GM23338 (cell line): ENCODE data around the gene SERPINA9. TPM values are rescaled to one million over a fixed set of nuclear protein-coding genes. Genes with fewer than 3 reads are reported as not detected.

Experiments used
- CREB1 ChIP-seq: fragments of 250-450 bp; sonication (Bioruptor Pico); IDR thresholded peaks from 2 replicates; pipeline ENCODE4 v1.5.0; 2020; ENCODE audit warnings: low read depth, mild to moderate bottlenecking, moderate library complexity
- ETS1 ChIP-seq: IDR thresholded peaks from 2 replicates; pipeline ENCODE4 v1.6.1; 2016; ENCODE audit warnings: antibody characterized with exemption
- EZH2 ChIP-seq: fragments of 200-600 bp; sonication (generic); IDR thresholded peaks from one replicate; pipeline ENCODE4 v1.8.0; 2017; ENCODE audit warnings: antibody characterized with exemption, mild to moderate bottlenecking, low read depth; ENCODE audit not compliant: unreplicated experiment
- EZH2phosphoT487 ChIP-seq: fragments of 200-600 bp; sonication (generic); IDR thresholded peaks from one replicate; pipeline ENCODE4 v1.8.1; 2018; ENCODE audit warnings: antibody characterized with exemption; ENCODE audit not compliant: unreplicated experiment
- JUNB ChIP-seq: IDR thresholded peaks from one replicate; pipeline ENCODE4 v1.6.1; 2016; ENCODE audit warnings: antibody characterized with exemption; ENCODE audit not compliant: unreplicated experiment
- NANOG ChIP-seq: IDR thresholded peaks from 2 replicates; pipeline ENCODE4 v1.6.1; 2016; ENCODE audit warnings: antibody characterized with exemption, borderline replicate concordance
- POLR2AphosphoS5 ChIP-seq: IDR thresholded peaks from 2 replicates; pipeline ENCODE4 v1.6.1; 2016; ENCODE audit warnings: antibody characterized with exemption, low read depth
- STAT1 ChIP-seq: IDR thresholded peaks from one replicate; pipeline ENCODE4 v1.6.1; 2016; ENCODE audit warnings: antibody characterized with exemption; ENCODE audit not compliant: unreplicated experiment
- ZNF114 ChIP-seq: fragments of 250-450 bp; sonication (Bioruptor Pico); IDR thresholded peaks from 2 replicates; pipeline ENCODE4 v1.5.0; 2020; ENCODE audit warnings: mild to moderate bottlenecking, moderate library complexity
- ZNF331 ChIP-seq: fragments of 250-450 bp; sonication (Bioruptor Pico); IDR thresholded peaks from 2 replicates; pipeline ENCODE4 v1.5.0; 2020; ENCODE audit warnings: low read depth, mild to moderate bottlenecking, moderate library complexity
- polyA plus RNA-seq: library from polyadenylated mRNA; unstranded; fragments of >200 nt; fragmentation: Nextera tagmentation; extraction: Ambion mirVana; gene quantifications from 2 replicates; pipeline ENCODE4 v1.2.1, GENCODE V29; 2016
- total RNA-seq: library from RNA; depleted of rRNA; stranded (reverse); fragments of >200 nt; shearing (Covaris generic); gene quantifications from 2 replicates; pipeline ENCODE4 v1.2.3, GENCODE V29; 2014
- TF ChIP-seq, protein P1 (sequence below): fragments of 250-450 bp; sonication (Bioruptor Pico); IDR thresholded peaks from 2 replicates; pipeline ENCODE4 v1.5.0; 2020; ENCODE audit warnings: mild to moderate bottlenecking, moderate library complexity
- TF ChIP-seq, protein P2 (sequence below), 2 experiments: fragments of 200-600 bp in 1 of 2; sonication (generic) in 1 of 2; conservative IDR thresholded peaks; 2 replicates each; pipeline versions ENCODE4 v1.5.1 to v1.6.1; 2016 to 2017; ENCODE audit warnings: antibody characterized with exemption in 2 of 2, low read depth in 2 of 2, mild to moderate bottlenecking in 2 of 2, moderate library complexity in 1 of 2

The SERPINA9 gene
- total and polyA plus RNA-seq, 2 experiments from 2014 or later, result not detected

GRCh38 chr14:94483729-94484275 lies 7.8 kb upstream of the SERPINA9 start (continued):
- TF ChIP-seq, protein P1, sequence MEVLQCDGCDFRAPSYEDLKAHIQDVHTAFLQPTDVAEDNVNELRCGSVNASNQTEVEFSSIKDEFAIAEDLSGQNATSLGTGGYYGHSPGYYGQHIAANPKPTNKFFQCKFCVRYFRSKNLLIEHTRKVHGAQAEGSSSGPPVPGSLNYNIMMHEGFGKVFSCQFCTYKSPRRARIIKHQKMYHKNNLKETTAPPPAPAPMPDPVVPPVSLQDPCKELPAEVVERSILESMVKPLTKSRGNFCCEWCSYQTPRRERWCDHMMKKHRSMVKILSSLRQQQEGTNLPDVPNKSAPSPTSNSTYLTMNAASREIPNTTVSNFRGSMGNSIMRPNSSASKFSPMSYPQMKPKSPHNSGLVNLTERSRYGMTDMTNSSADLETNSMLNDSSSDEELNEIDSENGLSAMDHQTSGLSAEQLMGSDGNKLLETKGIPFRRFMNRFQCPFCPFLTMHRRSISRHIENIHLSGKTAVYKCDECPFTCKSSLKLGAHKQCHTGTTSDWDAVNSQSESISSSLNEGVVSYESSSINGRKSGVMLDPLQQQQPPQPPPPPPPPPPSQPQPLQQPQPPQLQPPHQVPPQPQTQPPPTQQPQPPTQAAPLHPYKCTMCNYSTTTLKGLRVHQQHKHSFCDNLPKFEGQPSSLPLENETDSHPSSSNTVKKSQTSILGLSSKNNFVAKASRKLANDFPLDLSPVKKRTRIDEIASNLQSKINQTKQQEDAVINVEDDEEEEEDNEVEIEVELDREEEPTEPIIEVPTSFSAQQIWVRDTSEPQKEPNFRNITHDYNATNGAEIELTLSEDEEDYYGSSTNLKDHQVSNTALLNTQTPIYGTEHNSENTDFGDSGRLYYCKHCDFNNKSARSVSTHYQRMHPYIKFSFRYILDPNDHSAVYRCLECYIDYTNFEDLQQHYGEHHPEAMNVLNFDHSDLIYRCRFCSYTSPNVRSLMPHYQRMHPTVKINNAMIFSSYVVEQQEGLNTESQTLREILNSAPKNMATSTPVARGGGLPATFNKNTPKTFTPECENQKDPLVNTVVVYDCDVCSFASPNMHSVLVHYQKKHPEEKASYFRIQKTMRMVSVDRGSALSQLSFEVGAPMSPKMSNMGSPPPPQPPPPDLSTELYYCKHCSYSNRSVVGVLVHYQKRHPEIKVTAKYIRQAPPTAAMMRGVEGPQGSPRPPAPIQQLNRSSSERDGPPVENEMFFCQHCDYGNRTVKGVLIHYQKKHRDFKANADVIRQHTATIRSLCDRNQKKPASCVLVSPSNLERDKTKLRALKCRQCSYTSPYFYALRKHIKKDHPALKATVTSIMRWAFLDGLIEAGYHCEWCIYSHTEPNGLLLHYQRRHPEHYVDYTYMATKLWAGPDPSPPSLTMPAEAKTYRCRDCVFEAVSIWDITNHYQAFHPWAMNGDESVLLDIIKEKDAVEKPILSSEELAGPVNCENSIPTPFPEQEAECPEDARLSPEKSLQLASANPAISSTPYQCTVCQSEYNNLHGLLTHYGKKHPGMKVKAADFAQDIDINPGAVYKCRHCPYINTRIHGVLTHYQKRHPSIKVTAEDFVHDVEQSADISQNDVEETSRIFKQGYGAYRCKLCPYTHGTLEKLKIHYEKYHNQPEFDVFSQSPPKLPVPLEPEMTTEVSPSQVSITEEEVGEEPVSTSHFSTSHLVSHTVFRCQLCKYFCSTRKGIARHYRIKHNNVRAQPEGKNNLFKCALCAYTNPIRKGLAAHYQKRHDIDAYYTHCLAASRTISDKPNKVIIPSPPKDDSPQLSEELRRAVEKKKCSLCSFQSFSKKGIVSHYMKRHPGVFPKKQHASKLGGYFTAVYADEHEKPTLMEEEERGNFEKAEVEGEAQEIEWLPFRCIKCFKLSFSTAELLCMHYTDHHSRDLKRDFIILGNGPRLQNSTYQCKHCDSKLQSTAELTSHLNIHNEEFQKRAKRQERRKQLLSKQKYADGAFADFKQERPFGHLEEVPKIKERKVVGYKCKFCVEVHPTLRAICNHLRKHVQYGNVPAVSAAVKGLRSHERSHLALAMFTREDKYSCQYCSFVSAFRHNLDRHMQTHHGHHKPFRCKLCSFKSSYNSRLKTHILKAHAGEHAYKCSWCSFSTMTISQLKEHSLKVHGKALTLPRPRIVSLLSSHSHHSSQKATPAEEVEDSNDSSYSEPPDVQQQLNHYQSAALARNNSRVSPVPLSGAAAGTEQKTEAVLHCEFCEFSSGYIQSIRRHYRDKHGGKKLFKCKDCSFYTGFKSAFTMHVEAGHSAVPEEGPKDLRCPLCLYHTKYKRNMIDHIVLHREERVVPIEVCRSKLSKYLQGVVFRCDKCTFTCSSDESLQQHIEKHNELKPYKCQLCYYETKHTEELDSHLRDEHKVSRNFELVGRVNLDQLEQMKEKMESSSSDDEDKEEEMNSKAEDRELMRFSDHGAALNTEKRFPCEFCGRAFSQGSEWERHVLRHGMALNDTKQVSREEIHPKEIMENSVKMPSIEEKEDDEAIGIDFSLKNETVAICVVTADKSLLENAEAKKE (CRISPR knock-in tag), result no peak
- TF ChIP-seq NANOG (no peak), EZH2 (no peak), CREB1 (no peak), ZNF331 (CRISPR knock-in tag) (no peak), ZNF114 (CRISPR knock-in tag) (no peak), STAT1 (no peak), ETS1 (no peak), EZH2phosphoT487 (no peak), POLR2AphosphoS5 (no peak), JUNB (no peak)
- TF ChIP-seq, protein P2, sequence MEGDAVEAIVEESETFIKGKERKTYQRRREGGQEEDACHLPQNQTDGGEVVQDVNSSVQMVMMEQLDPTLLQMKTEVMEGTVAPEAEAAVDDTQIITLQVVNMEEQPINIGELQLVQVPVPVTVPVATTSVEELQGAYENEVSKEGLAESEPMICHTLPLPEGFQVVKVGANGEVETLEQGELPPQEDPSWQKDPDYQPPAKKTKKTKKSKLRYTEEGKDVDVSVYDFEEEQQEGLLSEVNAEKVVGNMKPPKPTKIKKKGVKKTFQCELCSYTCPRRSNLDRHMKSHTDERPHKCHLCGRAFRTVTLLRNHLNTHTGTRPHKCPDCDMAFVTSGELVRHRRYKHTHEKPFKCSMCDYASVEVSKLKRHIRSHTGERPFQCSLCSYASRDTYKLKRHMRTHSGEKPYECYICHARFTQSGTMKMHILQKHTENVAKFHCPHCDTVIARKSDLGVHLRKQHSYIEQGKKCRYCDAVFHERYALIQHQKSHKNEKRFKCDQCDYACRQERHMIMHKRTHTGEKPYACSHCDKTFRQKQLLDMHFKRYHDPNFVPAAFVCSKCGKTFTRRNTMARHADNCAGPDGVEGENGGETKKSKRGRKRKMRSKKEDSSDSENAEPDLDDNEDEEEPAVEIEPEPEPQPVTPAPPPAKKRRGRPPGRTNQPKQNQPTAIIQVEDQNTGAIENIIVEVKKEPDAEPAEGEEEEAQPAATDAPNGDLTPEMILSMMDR (conservative IDR thresholded peaks at IDR 0.05; ENCODE audit: low read depth in 2 of 2), result no peak
